Ascending aorta (tissue), 2 donors: ENCODE measurements around the gene LRRC34. TPM values are rescaled to one million over a fixed set of nuclear protein-coding genes. Genes with fewer than 3 reads are reported as not detected.

Experiments
- DNase-seq, 2 donors: peaks; one replicate each; pipeline ENCODE4 v3.0.0-alpha.2; 2019; ENCODE audit warnings: low spot score in 2 of 2
- H3K27ac ChIP-seq, 2 donors: fragments of 200-600 bp; sonication (generic); one replicate each; pipeline ENCODE4 v1.5.1; 2016 to 2017; ENCODE audit warnings: mild to moderate bottlenecking in 1 of 2
- H3K27me3 ChIP-seq: fragments of 200-600 bp; sonication (generic); one replicate; pipeline ENCODE4 v1.5.1; 2017
- H3K36me3 ChIP-seq, 2 donors: fragments of 200-600 bp; sonication (generic); one replicate each; pipeline ENCODE4 v1.5.1; 2016
- H3K4me1 ChIP-seq, 2 donors: fragments of 200-600 bp; sonication (generic); one replicate each; pipeline ENCODE4 v1.5.1; 2016 to 2017; ENCODE audit warnings: mild to moderate bottlenecking in 1 of 2
- H3K4me3 ChIP-seq, 2 donors: fragments of 200-600 bp; sonication (generic); one replicate each; pipeline ENCODE4 v1.5.1; 2016 to 2017; ENCODE audit warnings: mild to moderate bottlenecking in 1 of 2
- H3K9me3 ChIP-seq, 2 donors: fragments of 200-600 bp; sonication (generic); one replicate each; pipeline ENCODE4 v1.5.1; 2016
- CTCF ChIP-seq, 3 experiments: fragments of 200-600 bp in 2 of 3; fragments of 450-650 bp in 1 of 3; sonication (generic) in 2 of 3; IDR thresholded peaks; one replicate each; pipeline ENCODE4 v1.5.1; 2016 to 2019; ENCODE audit warnings: antibody characterized with exemption in 3 of 3, mild to moderate bottlenecking in 1 of 3, moderate library complexity in 1 of 3
- intact Hi-C: fragments of 100-400 bp; cut with DNase I; formaldehyde crosslinking; loops from one replicate; pipeline ENCODE4 v1.15.1; 2023
- total RNA-seq: library from RNA; depleted of rRNA; stranded (reverse); fragments of >200 nt; gene quantifications from one replicate; pipeline ENCODE4 v1.1.0, GENCODE V29; 2016

Gene LRRC34
- total RNA-seq, 1 donor from 2014 or later, result 3.5 TPM

GRCh38 chr3:169792359-169792758, 20.3 kb downstream of the LRRC34 start:
- Histone ChIP-seq H3K27ac (no peak overlapping the region), H3K9me3 (no peaks in the 10 kb centered on the region), H3K36me3 (peaks cover 15 to 34% of the 10 kb centered on the region in 2 donors), H3K4me3 (no peak overlapping the region), H3K4me1 (no peaks in the 10 kb centered on the region), H3K27me3 (no peaks in the 10 kb centered on the region)
- intact Hi-C loops, result no loop called here
- no peak for TF ChIP-seq CTCF (IDR thresholded peaks at IDR 0.05)
- DNase-seq, result no peak

- H3K4me3 ChIP-seq, result no peak overlapping the region
- intact Hi-C loops, result no loop called here
- peaks cover 24 to 49% of the 10 kb centered on the region in 2 donors for H3K36me3 ChIP-seq
- H3K27ac ChIP-seq, result no peak overlapping the region
- H3K4me1 ChIP-seq, result no peaks in the 10 kb centered on the region
- no peak for TF ChIP-seq CTCF (IDR thresholded peaks at IDR 0.05)
- no peaks in the 10 kb centered on the region for H3K27me3 ChIP-seq
- H3K9me3 ChIP-seq, result no peaks in the 10 kb centered on the region
- no peak for DNase-seq
Measured at GRCh38 chr3:169790687-169791429, 21.8 kb downstream of the LRRC34 start.

- H3K4me3 ChIP-seq, result no peak overlapping the region
Measured at GRCh38 chr3:169790219-169790618, 22.5 kb downstream of the LRRC34 start.

GRCh38 chr3:169787791-169788190, 24.9 kb downstream of the LRRC34 start:
- Histone ChIP-seq H3K36me3 (peaks cover 33 to 69% of the 10 kb centered on the region in 2 donors), H3K27ac (no peak overlapping the region), H3K4me3 (no peak overlapping the region), H3K27me3 (no peaks in the 10 kb centered on the region), H3K4me1 (no peaks in the 10 kb centered on the region), H3K9me3 (no peaks in the 10 kb centered on the region)
- TF ChIP-seq CTCF (IDR thresholded peaks at IDR 0.05), result no peak
- no peak for DNase-seq
- intact Hi-C loops, result no loop called here

More at GRCh38 chr3:169790219-169790618, 22.5 kb downstream of the LRRC34 start:
- Histone ChIP-seq H3K36me3 (peaks cover 31 to 55% of the 10 kb centered on the region in 2 donors), H3K27me3 (no peaks in the 10 kb centered on the region), H3K9me3 (no peaks in the 10 kb centered on the region), H3K27ac (no peak overlapping the region), H3K4me1 (no peaks in the 10 kb centered on the region)
- intact Hi-C loops, result no loop called here
- TF ChIP-seq CTCF (IDR thresholded peaks at IDR 0.05), result no peak
- DNase-seq, result no peak

GRCh38 chr3:169787120-169787519, 25.6 kb downstream of the LRRC34 start:
- H3K36me3 ChIP-seq, result peaks cover 32 to 69% of the 10 kb centered on the region in 2 donors

More at GRCh38 chr3:169787120-169787519, 25.6 kb downstream of the LRRC34 start:
- Histone ChIP-seq H3K27ac (no peak overlapping the region), H3K4me1 (no peaks in the 10 kb centered on the region), H3K27me3 (no peaks in the 10 kb centered on the region), H3K4me3 (no peak overlapping the region), H3K9me3 (no peaks in the 10 kb centered on the region)
- intact Hi-C loops, result no loop called here
- DNase-seq, result no peak
- no peak for TF ChIP-seq CTCF (IDR thresholded peaks at IDR 0.05)
